ENCODE results near the gene GADL1.

- no peak for TF ChIP-seq CTCF (IDR thresholded peaks at IDR 0.05)
- TF ChIP-seq POLR2A (IDR thresholded peaks at IDR 0.05) = no peak
These were observed 199.0 kb downstream of the GADL1 start for GRCh38 chr3:30695302-30696061.
